Measurements from ENCODE around the gene HUS1.
"Not testable (repeated sequence)": the region's sequence is repeated elsewhere in the genome, so short reads cannot be mapped to it uniquely, and the experiment has no call there.

The HUS1 gene

GRCh38 chr7:47916514-47916913 is 62.9 kb downstream of the HUS1 start:
- DNase-seq = not testable (repeated sequence)

DNA sequence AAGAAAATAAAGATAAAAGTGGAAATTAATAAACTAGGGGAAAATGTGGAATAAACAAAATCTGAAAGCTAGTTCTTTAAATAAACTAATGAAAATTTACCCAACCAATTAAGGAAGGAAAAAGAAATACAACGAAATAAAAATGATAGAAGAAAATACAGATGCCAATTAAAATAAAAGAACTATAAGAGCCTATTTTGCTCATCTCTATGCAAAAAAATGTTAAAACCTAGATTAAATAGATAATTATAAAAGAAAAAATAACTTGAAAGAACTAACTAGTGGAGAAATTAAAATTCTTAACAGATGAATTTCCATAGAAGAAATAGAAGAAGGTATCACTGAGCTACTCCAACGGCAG is 63.8 kb downstream of the HUS1 start:
- no peak for DNase-seq

GRCh38 chr7:47914717-47915615 is 64.4 kb downstream of the HUS1 start:
- no peak for DNase-seq
